Astrocyte of the spinal cord (primary cell): ENCODE measurements around the gene LIPT2.

ENCODE experiments used
- DNase-seq: peaks from one replicate; pipeline ENCODE4 v3.0.0; 2011; ENCODE audit warnings: low read depth, low spot score
- H3K4me3 ChIP-seq: 2 replicates; pipeline ENCODE4 v1.5.1; 2011; ENCODE audit warnings: low read depth, mild to moderate bottlenecking, low read length, moderate library complexity
- in situ Hi-C: cut with HindIII; loops from 2 replicates; pipeline ENCODE4 v1.10.0; 2017; ENCODE audit warnings: low sequenced_read_pairs
- TF ChIP-seq, protein P1 (sequence below): IDR thresholded peaks from 2 replicates; pipeline ENCODE4 v1.5.1; 2012; ENCODE audit warnings: low read depth, mild to moderate bottlenecking, low read length, inconsistent platforms

The LIPT2 gene

DNA sequence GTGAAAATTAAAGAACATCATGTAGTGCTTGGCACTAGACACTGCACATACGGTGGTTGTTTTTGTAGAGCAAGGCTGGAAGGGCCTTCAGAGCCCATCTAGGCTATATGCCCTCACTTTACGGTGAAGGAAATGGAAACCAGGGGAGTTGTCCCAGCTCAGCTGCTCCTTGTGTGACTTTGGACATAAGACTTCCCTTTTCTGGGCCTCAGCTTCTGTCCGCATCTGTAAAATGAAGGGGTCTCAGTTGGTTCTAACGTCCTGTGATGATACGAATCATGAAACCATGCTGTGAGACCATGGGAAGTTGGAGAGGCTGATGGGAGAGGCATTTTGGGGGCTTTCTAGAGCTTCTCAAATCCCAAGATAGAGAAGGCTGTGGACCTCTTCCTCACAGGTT is 30.9 kb downstream of the LIPT2 start:
- TF ChIP-seq, protein P1, sequence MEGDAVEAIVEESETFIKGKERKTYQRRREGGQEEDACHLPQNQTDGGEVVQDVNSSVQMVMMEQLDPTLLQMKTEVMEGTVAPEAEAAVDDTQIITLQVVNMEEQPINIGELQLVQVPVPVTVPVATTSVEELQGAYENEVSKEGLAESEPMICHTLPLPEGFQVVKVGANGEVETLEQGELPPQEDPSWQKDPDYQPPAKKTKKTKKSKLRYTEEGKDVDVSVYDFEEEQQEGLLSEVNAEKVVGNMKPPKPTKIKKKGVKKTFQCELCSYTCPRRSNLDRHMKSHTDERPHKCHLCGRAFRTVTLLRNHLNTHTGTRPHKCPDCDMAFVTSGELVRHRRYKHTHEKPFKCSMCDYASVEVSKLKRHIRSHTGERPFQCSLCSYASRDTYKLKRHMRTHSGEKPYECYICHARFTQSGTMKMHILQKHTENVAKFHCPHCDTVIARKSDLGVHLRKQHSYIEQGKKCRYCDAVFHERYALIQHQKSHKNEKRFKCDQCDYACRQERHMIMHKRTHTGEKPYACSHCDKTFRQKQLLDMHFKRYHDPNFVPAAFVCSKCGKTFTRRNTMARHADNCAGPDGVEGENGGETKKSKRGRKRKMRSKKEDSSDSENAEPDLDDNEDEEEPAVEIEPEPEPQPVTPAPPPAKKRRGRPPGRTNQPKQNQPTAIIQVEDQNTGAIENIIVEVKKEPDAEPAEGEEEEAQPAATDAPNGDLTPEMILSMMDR: no peak
- H3K4me3 ChIP-seq: no peak overlapping the region
- in situ Hi-C loops: no loop called here
- DNase-seq: no peak

DNA sequence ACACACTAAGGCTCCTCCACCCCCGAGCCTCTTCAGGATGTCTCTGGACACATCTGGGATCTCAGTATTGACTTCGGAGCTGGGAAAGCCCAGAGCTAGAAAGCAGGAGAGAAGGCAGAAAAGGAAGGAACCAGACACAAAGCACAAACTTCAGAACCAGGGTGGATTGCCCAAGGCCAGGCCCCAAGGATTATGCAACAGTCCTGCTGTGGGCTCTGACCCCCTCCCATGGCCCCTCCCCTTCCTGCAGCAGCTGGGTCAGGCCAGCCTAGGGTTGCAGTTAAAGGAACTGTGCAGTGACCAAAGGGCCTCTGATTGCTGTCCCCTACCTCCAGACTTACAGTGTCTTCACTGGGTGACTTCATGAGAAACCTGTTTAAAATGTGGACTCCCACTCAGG is 31.5 kb downstream of the LIPT2 start:
- TF ChIP-seq, protein P1: no peak
- DNase-seq: no peak
- H3K4me3 ChIP-seq: no peak overlapping the region
- in situ Hi-C loops: no loop called here

DNA sequence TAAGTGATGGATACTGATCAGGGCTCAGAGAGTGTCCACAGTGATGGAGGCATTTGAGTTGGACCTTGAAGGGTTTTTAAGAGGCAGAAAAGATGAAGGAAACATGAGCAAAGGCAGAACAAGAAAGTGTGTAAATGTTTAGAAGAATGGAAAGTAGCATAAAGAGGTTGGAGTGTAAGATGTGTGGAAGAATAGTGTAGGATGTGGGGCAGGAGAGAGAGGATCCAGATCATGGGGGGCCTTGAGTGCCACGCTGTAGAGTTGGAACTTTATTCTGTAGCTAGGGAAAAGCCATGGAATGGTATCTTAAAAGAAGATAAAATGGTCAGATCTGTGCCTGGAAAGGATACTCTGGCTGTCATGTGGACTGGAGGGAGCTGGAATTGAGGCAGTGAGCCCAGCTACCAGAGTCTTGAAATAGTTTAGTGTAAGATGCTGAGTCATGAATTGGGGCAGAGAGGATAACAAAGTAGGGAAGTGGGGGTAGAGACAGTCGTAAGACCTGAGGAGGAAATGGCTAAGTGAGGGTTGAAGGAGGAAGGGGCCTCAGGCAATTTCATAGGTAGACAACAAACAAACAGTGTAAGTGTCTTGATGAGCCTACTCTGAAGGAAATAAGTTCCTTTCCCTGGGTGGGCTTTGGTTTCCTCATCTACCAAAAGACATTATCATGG is 32.9 kb downstream of the LIPT2 start:
- in situ Hi-C loops: no loop called here
- TF ChIP-seq, protein P1: no peak
- H3K4me3 ChIP-seq: no peak overlapping the region
- no peak for DNase-seq

DNA sequence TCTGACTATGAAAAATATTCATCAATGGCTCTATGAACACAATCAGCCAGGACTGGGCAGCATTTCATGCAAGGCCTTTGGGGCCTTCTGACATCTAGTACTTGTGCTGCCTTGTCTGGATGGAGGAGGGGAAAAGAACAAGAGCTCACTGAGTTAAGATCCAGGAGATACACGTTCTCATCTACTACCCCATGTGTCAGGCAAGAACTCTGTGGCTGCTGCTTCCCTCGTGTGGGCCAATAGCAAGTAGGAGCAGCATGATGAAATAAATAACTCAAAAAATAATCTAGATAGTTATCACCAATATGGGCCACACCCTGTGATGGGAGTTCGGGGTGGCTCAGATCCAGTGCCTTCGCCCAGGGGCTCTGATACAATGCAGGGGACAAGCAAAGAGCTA is 33.5 kb downstream of the LIPT2 start:
- TF ChIP-seq, protein P1: no peak
- DNase-seq: no peak
- in situ Hi-C loops: no loop called here
- no peak overlapping the region for H3K4me3 ChIP-seq

DNA sequence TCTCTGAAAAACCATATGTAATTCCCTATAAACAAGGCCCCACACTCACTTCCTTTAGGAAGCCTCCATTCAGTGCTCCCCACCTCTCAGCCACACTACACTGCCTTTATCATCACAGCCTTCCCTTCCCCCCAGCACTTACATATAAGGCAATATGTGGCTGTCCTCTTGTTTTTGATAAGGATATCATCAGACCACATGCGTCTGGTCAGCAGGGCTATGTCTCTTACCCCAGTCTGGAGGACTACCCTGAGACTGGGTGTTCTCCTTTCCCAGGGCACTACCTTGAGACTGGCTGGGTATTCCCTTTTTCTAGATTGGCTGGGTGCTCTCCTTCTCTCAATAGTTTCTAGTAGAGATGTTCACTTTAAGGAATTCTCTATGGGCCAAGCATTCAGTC is 33.9 kb downstream of the LIPT2 start:
- TF ChIP-seq, protein P1: no peak
- in situ Hi-C loops: no loop called here
- no peak overlapping the region for H3K4me3 ChIP-seq
- no peak for DNase-seq

DNA sequence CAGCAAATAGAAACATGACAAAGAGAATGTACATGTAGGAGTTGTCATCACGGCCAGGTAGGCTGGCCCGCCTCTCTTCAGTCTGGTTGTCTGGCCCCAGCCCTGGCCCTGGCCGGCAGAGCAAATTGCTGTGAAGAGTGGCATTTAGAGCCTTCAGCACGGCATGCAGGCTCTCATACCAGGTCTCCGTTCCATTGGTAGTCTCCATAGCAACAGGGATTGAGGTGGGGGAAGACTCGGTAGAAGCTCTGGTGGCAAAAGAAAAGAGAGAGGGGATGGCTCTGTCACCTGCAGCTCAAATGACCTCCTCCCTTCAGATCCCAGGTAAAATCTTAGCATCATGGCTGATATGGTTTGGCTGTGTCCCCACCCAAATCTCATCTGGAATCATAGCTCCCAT is 36.2 kb downstream of the LIPT2 start:
- in situ Hi-C loops: no loop called here
- TF ChIP-seq, protein P1: no peak
- no peak for DNase-seq
- H3K4me3 ChIP-seq: no peak overlapping the region
